Endothelial cell of umbilical vein (primary cell): ENCODE measurements around the gene ADAM8. TPM values are rescaled to one million over a fixed set of nuclear protein-coding genes. Genes with fewer than 3 reads are reported as not detected.

ENCODE experiments used
- BruUV-seq: library from RNA; stranded (reverse); fragments of 400-500 nt; replicated peaks from 2 replicates; lab custom pipeline; 2021; lab: Mats Ljungman, UMichigan
- CTCF ChIA-PET: fragments of 300-600, 350-600 bp; sonication (Branson Sonifier 250); formaldehyde crosslinking; loops from one replicate; lab custom pipeline; 2021; ENCODE audit warnings: antibody characterized with exemption, inconsistent platforms; lab: Charles Lee
- POLR2A ChIA-PET: fragments of 300-600, 350-600 bp; sonication (Branson Sonifier 250); formaldehyde crosslinking; loops from one replicate; lab custom pipeline; 2021; ENCODE audit warnings: antibody characterized with exemption, inconsistent platforms; lab: Charles Lee
- DNase-seq: peaks from one replicate; pipeline ENCODE4 v3.0.0-alpha.2; 2011; ENCODE audit warnings: low read depth, low spot score
- FAIRE-seq: peaks from 2 replicates; lab custom pipeline; 2011; peaks lifted over from hg19 to GRCh38; lab: Jason Lieb, UNC
- H2AFZ ChIP-seq: 2 replicates; pipeline ENCODE4 v1.6.0; 2012; ENCODE audit warnings: low read depth, low read length, control low read depth, inconsistent platforms
- H3K27ac ChIP-seq: 2 replicates; pipeline ENCODE4 v1.5.1; 2011; ENCODE audit warnings: low read depth, mild to moderate bottlenecking, control low read depth, low read length, moderate library complexity; ENCODE audit not compliant: insufficient read depth
- H3K27me3 ChIP-seq, 2 experiments: 2 replicates each; pipeline versions ENCODE4 v1.6.0 to v1.6.1; 2011; ENCODE audit warnings: low read length in 2 of 2, mixed read lengths in 1 of 2; ENCODE audit not compliant: control insufficient read depth in 2 of 2, insufficient read depth in 2 of 2
- H3K36me3 ChIP-seq, 2 experiments: 2 replicates in 1 of 2; 3 replicates in 1 of 2; pipeline ENCODE4 v1.5.1; 2011; ENCODE audit warnings: low read length in 2 of 2, mild to moderate bottlenecking in 1 of 2, moderate library complexity in 1 of 2; ENCODE audit not compliant: control insufficient read depth in 2 of 2, insufficient read depth in 2 of 2; ENCODE audit errors: extremely low read depth in 1 of 2
- H3K4me1 ChIP-seq: 3 replicates; pipeline ENCODE4 v1.5.1; 2011; ENCODE audit warnings: mild to moderate bottlenecking, low read length; ENCODE audit not compliant: control insufficient read depth, insufficient read depth; ENCODE audit errors: extremely low read depth
- H3K4me2 ChIP-seq: 2 replicates; pipeline ENCODE4 v1.6.1; 2011; ENCODE audit warnings: low read length, control low read depth, mixed read lengths; ENCODE audit not compliant: insufficient read depth
- H3K4me3 ChIP-seq, 3 experiments: fragments of 200-600 bp in 1 of 3; sonication (generic), shearing (Covaris generic) in 1 of 3; replicated peaks in 1 of 3; 2 replicates each; pipeline ENCODE4 v1.5.1; 2011 to 2016; ENCODE audit warnings: control low read depth in 3 of 3, low read length in 3 of 3, mild to moderate bottlenecking in 2 of 3, inconsistent platforms in 1 of 3, low read depth in 1 of 3, moderate library complexity in 1 of 3; ENCODE audit not compliant: insufficient read depth in 1 of 3
- H3K79me2 ChIP-seq: 2 replicates; pipeline ENCODE4 v1.6.0; 2012; ENCODE audit warnings: low read length, inconsistent platforms; ENCODE audit not compliant: control insufficient read depth, insufficient read depth
- H3K9ac ChIP-seq: replicated peaks from 2 replicates; pipeline ENCODE3; 2011; ENCODE audit warnings: low read length, control low read depth; ENCODE audit not compliant: insufficient read depth; ENCODE audit errors: extremely low read depth
- H3K9me1 ChIP-seq: replicated peaks from 3 replicates; pipeline ENCODE4 v1.6.0; 2011; ENCODE audit warnings: mild to moderate bottlenecking, low read length; ENCODE audit not compliant: control insufficient read depth, insufficient read depth; ENCODE audit errors: extremely low read depth
- H3K9me3 ChIP-seq: replicated peaks from 2 replicates; pipeline ENCODE4 v1.5.1; 2012; ENCODE audit warnings: low read length, inconsistent platforms; ENCODE audit not compliant: control insufficient read depth, insufficient read depth
- H4K20me1 ChIP-seq: replicated peaks from 2 replicates; pipeline ENCODE3; 2011; ENCODE audit warnings: mild to moderate bottlenecking, low read length; ENCODE audit not compliant: control insufficient read depth, insufficient read depth; ENCODE audit errors: extremely low read depth
- EZH2 ChIP-seq: IDR thresholded peaks from 2 replicates; pipeline ENCODE4 v1.6.1; 2012; ENCODE audit warnings: borderline replicate concordance, low read depth, mild to moderate bottlenecking, moderate library complexity, low read length, inconsistent platforms; ENCODE audit not compliant: severe bottlenecking
- GATA2 ChIP-seq: IDR thresholded peaks from 2 replicates; pipeline ENCODE4 v1.7.0; 2011; ENCODE audit warnings: low read depth, mild to moderate bottlenecking, moderate library complexity, mixed read lengths, low read length; ENCODE audit not compliant: insufficient read length, insufficient read depth
- JUN ChIP-seq: IDR thresholded peaks from 2 replicates; pipeline ENCODE4 v1.6.1; 2011; ENCODE audit warnings: borderline replicate concordance, low read depth; ENCODE audit not compliant: insufficient read length, insufficient read depth
- MYC ChIP-seq: IDR thresholded peaks from one replicate; pipeline ENCODE4 v1.6.1; 2011; ENCODE audit warnings: mild to moderate bottlenecking, low read depth, low read length
- POLR2A ChIP-seq: IDR thresholded peaks from 2 replicates; pipeline ENCODE4 v1.6.1; 2012; ENCODE audit warnings: low read depth, mild to moderate bottlenecking, control low read depth, low read length
- POLR2AphosphoS5 ChIP-seq: IDR thresholded peaks from 2 replicates; pipeline ENCODE4 v1.6.1; 2012; ENCODE audit warnings: low read depth, mild to moderate bottlenecking, control low read depth, low read length, moderate library complexity; ENCODE audit not compliant: insufficient read depth
- dilution Hi-C: fragments of 300-500 bp; cut with MboI; formaldehyde crosslinking; loops from one replicate; pipeline ENCODE4 v1.15.0; 2019; ENCODE audit warnings: low sequenced_read_pairs; ENCODE audit not compliant: extremely low pct_ligation_motif_present
- intact Hi-C: fragments of 100-400 bp; cut with micrococcal nuclease; formaldehyde crosslinking; loops from one replicate; pipeline ENCODE4 v1.10.0; 2022
- polyA plus RNA-seq, 4 experiments: library from polyadenylated mRNA; depleted of rRNA in 3 of 4; stranded (reverse) in 3 of 4; unstranded in 1 of 4; fragments of >200 nt; gene quantifications; 2 replicates each; pipeline versions ENCODE4 v1.2.1 to v1.2.3, GENCODE V29; 2011 to 2012; ENCODE audit warnings: missing spikeins in 1 of 4
- total RNA-seq: library from RNA; stranded (reverse); gene quantifications from 2 replicates; pipeline ENCODE4 v1.2.3, GENCODE V29; 2021
- TF ChIP-seq, protein P1 (sequence below), 2 donors: IDR thresholded peaks; 1 replicate in 1 of 2; 2 replicates in 1 of 2; pipeline ENCODE4 v1.5.1; 2011; ENCODE audit warnings: low read length in 2 of 2, mild to moderate bottlenecking in 2 of 2, moderate library complexity in 2 of 2, control low read depth in 1 of 2, inconsistent platforms in 1 of 2, low read depth in 1 of 2; ENCODE audit not compliant: insufficient read depth in 1 of 2; ENCODE audit errors: extremely low read depth in 1 of 2
- TF ChIP-seq, protein P2 (sequence below): IDR thresholded peaks from 2 replicates; pipeline ENCODE4 v1.6.1; 2011; ENCODE audit not compliant: insufficient read depth, insufficient read length

Gene ADAM8
- total and polyA plus RNA-seq, 2 donors (not counting 3 experiments of a cell fraction or from before 2014, with no cell fraction given) = 0.51 to 0.55 TPM

DNA sequence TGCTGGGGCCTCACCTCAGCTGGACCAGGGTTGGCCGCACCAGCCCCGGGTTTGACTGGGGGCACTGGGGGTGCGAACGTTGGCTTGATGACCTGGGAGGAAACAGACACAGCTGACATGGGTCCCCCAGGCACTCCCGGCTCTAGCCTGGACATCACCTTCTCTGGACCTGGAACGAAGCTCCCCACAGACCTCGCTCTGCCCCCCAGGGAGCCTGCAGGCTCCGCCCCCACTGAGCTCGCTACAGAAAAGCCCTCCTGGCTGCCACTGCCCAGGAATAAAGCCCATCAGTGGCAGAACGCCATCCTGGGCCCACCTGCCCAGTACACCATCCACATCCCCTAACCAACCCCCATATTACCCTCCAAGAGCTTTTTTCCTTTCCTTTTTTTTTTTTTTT, 13.0 kb downstream of the ADAM8 start:
- BruUV-seq = no TSS peak
- H3K27ac ChIP-seq = no peak overlapping the region
- no peak overlapping the region for H3K9ac ChIP-seq
- no peaks in the 10 kb centered on the region for H3K9me1 ChIP-seq
- H3K27me3 ChIP-seq = peaks cover 0 to 4% of the 10 kb centered on the region in 2 experiments
- H3K9me3 ChIP-seq = no peaks in the 10 kb centered on the region
- TF ChIP-seq, protein P1, sequence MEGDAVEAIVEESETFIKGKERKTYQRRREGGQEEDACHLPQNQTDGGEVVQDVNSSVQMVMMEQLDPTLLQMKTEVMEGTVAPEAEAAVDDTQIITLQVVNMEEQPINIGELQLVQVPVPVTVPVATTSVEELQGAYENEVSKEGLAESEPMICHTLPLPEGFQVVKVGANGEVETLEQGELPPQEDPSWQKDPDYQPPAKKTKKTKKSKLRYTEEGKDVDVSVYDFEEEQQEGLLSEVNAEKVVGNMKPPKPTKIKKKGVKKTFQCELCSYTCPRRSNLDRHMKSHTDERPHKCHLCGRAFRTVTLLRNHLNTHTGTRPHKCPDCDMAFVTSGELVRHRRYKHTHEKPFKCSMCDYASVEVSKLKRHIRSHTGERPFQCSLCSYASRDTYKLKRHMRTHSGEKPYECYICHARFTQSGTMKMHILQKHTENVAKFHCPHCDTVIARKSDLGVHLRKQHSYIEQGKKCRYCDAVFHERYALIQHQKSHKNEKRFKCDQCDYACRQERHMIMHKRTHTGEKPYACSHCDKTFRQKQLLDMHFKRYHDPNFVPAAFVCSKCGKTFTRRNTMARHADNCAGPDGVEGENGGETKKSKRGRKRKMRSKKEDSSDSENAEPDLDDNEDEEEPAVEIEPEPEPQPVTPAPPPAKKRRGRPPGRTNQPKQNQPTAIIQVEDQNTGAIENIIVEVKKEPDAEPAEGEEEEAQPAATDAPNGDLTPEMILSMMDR (IDR thresholded peaks at IDR 0.05; ENCODE audit: extremely low read depth in 1 of 2, insufficient read depth in 1 of 2, low read depth in 1 of 2, low read length in 2 of 2) = no peak
- no peak for TF ChIP-seq GATA2
- TF ChIP-seq, protein P2, sequence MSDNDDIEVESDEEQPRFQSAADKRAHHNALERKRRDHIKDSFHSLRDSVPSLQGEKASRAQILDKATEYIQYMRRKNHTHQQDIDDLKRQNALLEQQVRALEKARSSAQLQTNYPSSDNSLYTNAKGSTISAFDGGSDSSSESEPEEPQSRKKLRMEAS = no peak
- TF ChIP-seq POLR2AphosphoS5 = no peak
- TF ChIP-seq POLR2A = no peak
- TF ChIP-seq EZH2 = no peak
- TF ChIP-seq MYC = no peak
- TF ChIP-seq JUN = no peak
- H2AFZ ChIP-seq = no peak overlapping the region
- no peak overlapping the region for H3K4me3 ChIP-seq
- intact Hi-C loops (no loop called here), dilution Hi-C loops (no loop called here)
- H3K36me3 ChIP-seq = no peaks in the 10 kb centered on the region
- peaks cover 9% of the 10 kb centered on the region for H3K4me1 ChIP-seq
- ChIA-PET CTCF (interaction anchor here (1.1 to 1.8 kb wide), 3 partner anchors 12 to 44 kb away, joined by 3 to 6 read pairs (median 3); no protein-coding TSS in a partner anchor), POLR2A (no interaction called here)
- FAIRE-seq (no peak), DNase-seq (no peak)
- H4K20me1 ChIP-seq = no peaks in the 10 kb centered on the region
- H3K79me2 ChIP-seq = no peaks in the 10 kb centered on the region
- no peak overlapping the region for H3K4me2 ChIP-seq
